ENCODE data around the gene RNF144A. TPM values are rescaled to one million over a fixed set of nuclear protein-coding genes. Genes with fewer than 3 reads are reported as not detected.

Gene RNF144A
- total RNA-seq, 3 donors from 2014 or later, result 10.8 to 17.1 (median 11.6) TPM

DNA sequence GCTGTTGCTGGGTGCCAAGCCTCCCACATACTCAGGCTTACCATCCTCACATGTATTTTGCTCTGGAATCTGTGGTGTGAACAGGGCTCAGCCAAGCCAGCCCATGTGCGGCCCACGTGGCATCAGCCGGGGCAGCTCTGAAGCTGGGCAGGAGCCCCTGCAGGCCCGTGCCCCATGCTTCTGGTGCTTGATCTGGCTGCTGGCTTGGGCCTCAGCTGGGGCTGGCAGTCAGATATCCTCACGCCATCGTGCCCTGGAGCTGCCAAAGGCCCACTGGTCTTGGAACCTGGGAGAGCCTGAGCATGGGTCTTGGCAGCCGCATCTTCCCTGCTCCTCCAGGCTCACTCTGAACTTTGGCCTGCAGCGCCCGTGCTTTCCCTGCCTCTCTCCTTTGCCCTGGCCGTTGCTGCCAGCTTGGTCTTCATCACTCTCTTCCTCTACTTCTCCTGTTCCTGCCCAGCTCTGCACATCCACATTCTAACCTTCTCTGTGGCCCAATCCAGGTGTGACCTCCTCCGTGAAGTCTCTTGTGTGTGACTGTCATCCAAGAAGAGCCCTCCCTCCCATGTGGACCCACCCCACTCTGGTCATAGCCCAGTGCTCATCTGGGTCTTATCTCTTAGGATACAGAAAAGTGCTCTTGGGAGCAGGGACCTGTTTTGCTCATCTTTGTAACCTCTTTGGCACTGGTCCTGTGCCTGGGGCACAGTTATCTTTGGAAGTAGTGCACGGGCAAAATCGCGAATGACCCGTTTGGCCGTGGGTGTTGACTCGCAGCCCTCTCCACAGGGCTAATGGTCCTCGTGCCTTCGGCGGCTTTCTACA is 116.1 kb downstream of the RNF144A start:
- Histone ChIP-seq H3K4me3 (no peak overlapping the region), H3K4me1 (no peaks in the 10 kb centered on the region), H3K36me3 (no peaks in the 10 kb centered on the region), H3K27ac (no peak overlapping the region), H3K9me3 (no peaks in the 10 kb centered on the region), H3K27me3 (no peaks in the 10 kb centered on the region)
- DNase-seq (ENCODE audit: low spot score in 2 of 2), result no peak
- intact Hi-C loops (cut with DNase I; ENCODE audit: low total_unique reads), result no loop called here
- no peak for TF ChIP-seq POLR2AphosphoS5 (IDR thresholded peaks at IDR 0.05)
- TF ChIP-seq CTCF (IDR thresholded peaks at IDR 0.05), result no peak

GRCh38 chr2:7034303-7034702 is 117.1 kb downstream of the RNF144A start:
- no peak for DNase-seq (ENCODE audit: low spot score in 2 of 2)
- Histone ChIP-seq H3K27ac (no peak overlapping the region), H3K9me3 (no peaks in the 10 kb centered on the region), H3K36me3 (no peaks in the 10 kb centered on the region), H3K4me1 (no peaks in the 10 kb centered on the region), H3K4me3 (no peak overlapping the region), H3K27me3 (no peaks in the 10 kb centered on the region)
- no peak for TF ChIP-seq CTCF (IDR thresholded peaks at IDR 0.05)
- TF ChIP-seq POLR2AphosphoS5 (IDR thresholded peaks at IDR 0.05), result no peak
- no peak for TF ChIP-seq POLR2A (IDR thresholded peaks at IDR 0.05)
- intact Hi-C loops (cut with DNase I; ENCODE audit: low total_unique reads), result no loop called here

DNA sequence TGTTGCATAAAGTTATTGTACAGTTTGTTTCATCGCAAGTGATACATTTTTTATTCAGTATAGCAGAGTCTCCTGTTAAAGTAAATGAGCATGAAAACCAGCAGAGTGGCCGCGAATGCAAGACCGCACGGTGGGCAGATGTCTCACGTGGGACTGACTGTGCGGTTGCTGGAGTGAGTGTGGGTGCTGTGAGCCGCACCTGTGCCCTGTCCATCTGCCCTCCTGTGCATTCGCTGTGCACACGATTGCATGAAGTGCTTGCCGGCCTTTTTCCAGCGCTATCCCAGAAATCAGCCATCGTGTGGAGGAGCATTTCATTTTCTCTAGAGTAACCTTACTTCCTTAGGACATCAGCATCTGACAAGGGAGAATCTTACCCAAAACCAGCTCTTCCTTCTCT is 118.7 kb downstream of the RNF144A start:
- H3K4me1 ChIP-seq, result no peaks in the 10 kb centered on the region
- H3K27me3 ChIP-seq, result no peaks in the 10 kb centered on the region
- H3K36me3 ChIP-seq, result no peaks in the 10 kb centered on the region
- H3K9me3 ChIP-seq, result no peaks in the 10 kb centered on the region
- no peak overlapping the region for H3K4me3 ChIP-seq
- H3K27ac ChIP-seq, result no peak overlapping the region
- DNase-seq (ENCODE audit: low spot score in 2 of 2), result no peak
- no peak for TF ChIP-seq CTCF (IDR thresholded peaks at IDR 0.05)
- no peak for TF ChIP-seq POLR2A (IDR thresholded peaks at IDR 0.05)
- intact Hi-C loops (cut with DNase I; ENCODE audit: low total_unique reads), result no loop called here

GRCh38 chr2:7037340-7038333 is 120.4 kb downstream of the RNF144A start:
- intact Hi-C loops (cut with DNase I; ENCODE audit: low total_unique reads), result no loop called here
- no peaks in the 10 kb centered on the region for H3K4me1 ChIP-seq
- no peak for TF ChIP-seq POLR2AphosphoS5 (IDR thresholded peaks at IDR 0.05)
- TF ChIP-seq POLR2A (IDR thresholded peaks at IDR 0.05), result no peak
- TF ChIP-seq CTCF (IDR thresholded peaks at IDR 0.05), result peak in 2 of 3 donors; percentile 33 to 59

GRCh38 chr2:7040547-7040946 is 123.3 kb downstream of the RNF144A start:
- TF ChIP-seq POLR2A (IDR thresholded peaks at IDR 0.05) (no peak), CTCF (IDR thresholded peaks at IDR 0.05) (no peak), POLR2AphosphoS5 (IDR thresholded peaks at IDR 0.05) (no peak)
- DNase-seq (ENCODE audit: low spot score in 2 of 2), result no peak
- intact Hi-C loops (cut with DNase I; ENCODE audit: low total_unique reads), result no loop called here

More at GRCh38 chr2:7037340-7038333, 120.4 kb downstream of the RNF144A start:
- H3K9me3 ChIP-seq, result no peaks in the 10 kb centered on the region
- no peak overlapping the region for H3K27ac ChIP-seq
- H3K27me3 ChIP-seq, result no peaks in the 10 kb centered on the region
- no peak overlapping the region for H3K4me3 ChIP-seq
- peak in 1 of 2 donors; percentile 63 for DNase-seq (ENCODE audit: low spot score in 2 of 2)
- H3K36me3 ChIP-seq, result no peaks in the 10 kb centered on the region

More at GRCh38 chr2:7040547-7040946, 123.3 kb downstream of the RNF144A start:
- Histone ChIP-seq H3K4me3 (no peak overlapping the region), H3K9me3 (no peaks in the 10 kb centered on the region), H3K27ac (no peak overlapping the region), H3K27me3 (no peaks in the 10 kb centered on the region), H3K4me1 (peaks cover 0 to 4% of the 10 kb centered on the region in 2 donors), H3K36me3 (no peaks in the 10 kb centered on the region)

Measured in breast epithelium (tissue), 4 donors.